GM18868 (cell line): ENCODE measurements around the gene WDR44.
"Not testable (repeated sequence)": the region's sequence is repeated elsewhere in the genome, so short reads cannot be mapped to it uniquely, and the experiment has no call there.

Experiments
- ATAC-seq: cut with Tn5 transposase; IDR thresholded peaks from one replicate; pipeline ENCODE4 v1.9.1; 2021; ENCODE audit warnings: mild to moderate bottlenecking, moderate library complexity; ENCODE audit not compliant: unreplicated experiment

The WDR44 gene

DNA sequence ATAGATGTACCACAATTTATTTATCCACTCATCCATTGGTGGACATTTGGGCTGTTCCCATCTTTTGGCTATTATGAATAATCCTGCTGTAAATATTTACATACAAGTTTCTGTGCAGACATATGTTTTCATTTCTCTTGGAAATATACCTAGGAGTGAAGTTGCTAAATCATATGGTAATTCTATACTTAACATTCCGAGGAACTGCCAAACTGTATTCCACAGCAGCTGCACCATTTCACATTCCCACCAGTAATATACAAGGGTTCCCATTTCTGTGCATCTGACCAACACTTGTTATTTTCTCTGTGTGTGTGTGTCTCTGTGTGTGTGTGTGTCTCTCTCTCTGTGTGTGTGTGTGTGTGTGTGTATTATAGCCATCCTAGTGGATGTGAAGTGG, 134.3 kb downstream of the WDR44 start:
- no peak for ATAC-seq

DNA sequence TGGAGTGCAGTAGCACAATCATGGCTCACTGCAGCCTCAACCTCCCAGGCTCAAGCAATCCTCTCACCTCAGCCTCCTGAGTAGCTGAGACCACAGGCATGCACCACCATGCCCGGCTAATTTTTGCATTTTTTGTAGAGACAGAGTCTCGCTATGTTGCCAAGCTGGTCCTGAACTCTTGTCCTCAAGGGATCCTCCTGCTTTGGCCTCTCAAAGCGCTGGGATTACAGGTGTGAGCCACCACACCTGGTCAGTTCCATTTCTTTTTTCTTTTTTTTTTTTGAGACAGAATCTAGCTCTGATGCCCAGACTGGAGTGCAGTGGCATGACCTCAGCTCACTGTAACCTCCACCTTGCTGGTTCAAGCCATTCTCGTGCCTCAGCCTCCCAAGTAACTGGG, 136.5 kb downstream of the WDR44 start:
- ATAC-seq: not testable (repeated sequence)

DNA sequence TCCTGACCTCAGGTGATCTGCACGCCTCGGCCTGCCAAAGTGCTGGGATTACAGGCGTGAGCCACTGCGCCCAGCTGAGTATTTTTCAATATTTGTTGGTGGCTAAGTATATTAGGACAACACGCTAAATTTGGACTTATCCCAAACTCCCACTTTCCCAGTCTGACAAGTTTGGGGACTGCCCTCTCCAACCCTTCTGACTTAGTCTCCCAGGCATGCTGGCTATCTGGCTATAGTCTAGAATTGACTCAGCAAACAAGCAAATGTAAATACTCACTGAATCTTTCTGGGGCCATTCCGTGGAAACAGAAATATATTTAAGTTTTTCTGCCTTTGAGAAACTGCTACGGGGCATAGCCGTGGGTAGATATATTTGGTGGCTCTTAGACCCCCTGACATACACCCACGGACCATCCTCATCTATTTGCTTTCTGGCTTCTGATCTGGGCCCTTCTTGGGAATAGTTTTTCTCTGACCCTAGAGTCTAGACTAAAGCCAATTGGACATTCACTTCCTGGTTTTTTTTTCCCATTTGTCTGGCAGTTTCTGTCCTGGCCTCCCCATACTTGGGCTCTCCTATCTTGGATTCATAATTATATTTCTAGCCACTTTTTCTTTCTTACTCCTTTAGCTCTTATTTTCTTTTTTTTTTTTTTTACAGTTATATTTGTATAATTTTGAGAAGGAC, 138.5 kb downstream of the WDR44 start:
- no peak for ATAC-seq

DNA sequence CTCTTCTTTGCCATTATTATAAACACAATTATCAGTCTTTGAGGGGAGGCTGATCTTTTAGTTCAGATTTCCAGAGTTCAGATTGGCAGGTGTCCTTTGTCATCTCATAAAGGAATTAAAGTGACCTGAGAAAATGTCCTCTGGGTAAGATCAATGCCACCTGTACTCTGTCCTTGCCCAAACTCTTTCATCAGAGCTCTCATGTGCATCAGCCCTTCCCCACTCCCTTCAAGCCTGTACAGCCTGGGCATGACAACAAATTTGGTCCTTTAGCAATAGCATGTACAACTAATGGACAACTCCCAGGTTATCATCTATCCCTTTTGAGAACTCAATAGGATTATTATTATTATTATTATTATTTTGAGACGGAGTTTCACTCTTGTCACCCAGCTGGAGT, 140.8 kb downstream of the WDR44 start:
- not testable (repeated sequence) for ATAC-seq

DNA sequence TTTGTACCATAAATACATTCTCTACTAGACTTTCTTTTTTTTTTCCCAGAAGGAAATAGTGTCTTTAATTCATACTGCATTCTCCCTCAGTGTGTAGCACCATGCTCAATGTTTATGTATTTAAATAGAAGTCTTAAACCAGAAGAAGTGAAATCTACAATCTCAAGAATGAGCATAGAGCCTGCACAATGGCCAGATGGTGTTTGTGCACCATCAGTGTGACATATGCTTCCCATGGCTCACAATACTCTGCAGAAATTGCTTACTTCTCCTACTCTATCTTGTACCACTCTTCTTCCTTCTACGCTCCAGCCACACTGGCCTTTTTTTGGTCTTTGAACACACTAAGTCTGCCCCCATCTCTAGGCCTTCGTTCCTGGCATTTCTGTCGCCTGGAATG, 147.1 kb downstream of the WDR44 start:
- ATAC-seq: no peak

DNA sequence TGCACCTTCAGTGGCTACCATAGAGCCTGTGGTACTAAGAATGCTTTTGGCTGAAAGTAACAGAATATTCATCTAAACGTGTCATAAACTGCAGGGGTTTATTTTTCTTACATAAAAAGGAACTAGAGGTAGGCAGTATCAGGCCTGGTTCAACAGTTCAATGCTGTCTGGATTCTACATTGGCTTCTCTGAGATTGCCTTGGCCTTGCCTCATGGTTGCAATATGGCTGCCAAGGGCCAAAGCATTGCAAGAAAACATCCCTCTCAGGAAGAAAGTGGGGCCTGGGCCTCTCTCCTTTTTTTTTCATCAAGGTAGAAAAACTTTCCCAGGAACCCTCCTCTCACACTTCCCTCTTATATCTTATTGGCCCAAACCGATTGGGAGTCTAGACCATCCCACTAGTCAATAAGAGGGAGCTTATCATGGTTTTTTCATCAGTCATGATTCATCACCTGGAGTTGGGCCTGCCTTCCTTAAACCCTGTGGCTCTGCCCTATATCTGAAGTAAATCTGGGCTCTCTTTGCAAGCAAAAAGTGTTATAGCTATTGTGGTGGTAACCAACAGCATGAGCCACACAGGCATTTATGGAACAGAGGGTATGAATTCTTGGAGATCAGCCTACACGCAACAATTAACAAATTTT, 147.9 kb downstream of the WDR44 start:
- ATAC-seq: no peak

DNA sequence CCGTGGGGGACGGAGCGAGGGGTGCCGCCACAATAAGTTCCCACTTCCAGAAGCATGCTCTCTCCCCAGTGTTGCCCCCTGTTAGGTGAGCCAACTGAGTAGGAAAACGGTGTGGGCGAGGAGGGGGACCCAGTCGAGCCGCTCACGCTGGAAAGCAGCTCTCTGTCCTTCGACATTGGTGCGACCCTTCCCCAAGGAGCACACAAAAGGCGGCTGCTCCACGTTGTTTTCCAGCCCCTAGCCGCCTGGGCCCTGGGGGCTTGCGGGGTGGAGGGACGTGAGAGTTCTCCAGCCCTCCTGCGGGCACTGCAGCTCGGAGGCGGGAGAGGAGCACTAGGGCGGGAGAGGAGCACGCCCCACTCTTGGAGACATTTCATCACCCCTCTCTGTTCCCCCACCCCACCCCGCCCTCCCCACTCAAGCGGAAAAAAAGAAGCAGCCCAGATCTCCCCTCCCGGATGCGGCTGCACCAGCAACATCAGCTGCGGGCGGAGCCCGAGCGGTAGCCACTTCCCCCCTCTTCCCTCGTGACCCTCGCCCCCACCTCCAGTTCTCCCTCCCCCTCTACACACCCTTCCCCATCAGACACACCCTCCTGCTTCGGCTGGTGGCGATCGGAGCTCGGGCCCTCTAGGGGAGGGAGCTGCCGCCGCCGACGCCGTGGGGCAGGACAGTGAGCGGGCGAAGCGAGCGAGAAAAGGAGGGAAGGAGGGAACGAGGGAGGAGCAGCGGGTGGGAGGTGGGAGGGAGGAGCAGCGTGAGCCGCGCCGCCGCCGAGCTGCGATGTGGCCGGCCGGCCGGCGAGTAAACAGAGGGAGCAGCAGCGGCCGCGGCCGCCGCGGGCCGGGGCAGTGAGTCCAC, 149.4 kb downstream of the WDR44 start, which contains the start of gene DOCK11:
DOCK11 (plus strand) TSS at position 755 of the 861 bp plus-strand sequence. CDS start 157 bp downstream, outside the sequence.
- peak; percentile 73 for ATAC-seq

DNA sequence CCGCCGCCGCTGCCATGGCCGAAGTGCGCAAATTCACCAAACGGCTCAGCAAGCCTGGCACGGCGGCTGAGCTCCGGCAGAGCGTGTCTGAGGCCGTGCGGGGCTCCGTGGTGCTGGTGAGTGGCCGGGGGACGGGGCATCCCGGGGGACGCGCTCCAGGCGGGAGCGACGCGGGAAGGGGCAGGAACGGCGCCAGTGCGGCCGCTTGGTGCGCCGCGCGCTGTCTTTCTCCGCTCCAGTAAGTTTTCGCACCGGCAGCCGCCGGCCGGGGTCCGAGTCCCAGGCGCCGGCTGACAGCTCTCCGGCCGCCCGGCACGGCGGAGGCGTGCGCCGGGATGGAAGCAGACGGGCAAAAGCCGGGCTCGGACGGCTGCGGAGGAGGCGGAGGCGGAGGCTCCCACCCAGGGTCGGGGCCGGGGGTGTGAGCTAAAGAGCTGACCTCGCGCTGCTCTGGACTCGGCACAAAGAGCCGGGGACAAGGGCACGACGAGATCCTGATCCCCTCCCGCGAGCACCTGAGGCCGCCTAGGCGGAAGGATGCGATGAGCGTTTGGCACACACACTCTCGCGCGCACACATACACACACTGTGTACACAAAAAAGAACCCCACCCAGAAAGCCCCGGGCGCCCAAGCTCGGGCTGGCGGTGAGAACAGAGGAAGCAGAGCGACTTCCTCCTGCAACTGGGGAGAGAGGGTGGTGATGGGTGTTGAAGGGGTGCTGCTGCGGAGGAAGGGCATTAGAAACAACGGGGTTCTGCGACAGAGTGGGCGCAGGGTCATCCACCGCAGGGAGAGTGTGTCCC, 150.3 kb downstream of the WDR44 start:
- ATAC-seq: peak; percentile 71

DNA sequence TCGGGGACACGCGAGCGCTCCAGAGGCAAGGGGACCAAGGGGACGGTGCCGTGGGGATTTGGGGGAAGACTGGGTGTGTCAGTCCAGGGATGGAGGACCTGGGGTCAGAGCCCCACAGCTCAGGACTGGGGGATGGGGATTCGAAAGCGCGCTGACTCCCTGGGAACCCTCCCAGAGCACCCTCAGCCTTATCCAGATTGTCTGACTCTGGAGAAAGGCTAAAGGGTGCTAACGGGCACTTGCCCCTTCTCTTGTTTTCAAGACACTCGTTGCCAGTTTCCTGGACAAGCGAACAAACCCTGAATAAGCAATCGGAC, 150.8 kb downstream of the WDR44 start:
- peak; percentile 3 for ATAC-seq

DNA sequence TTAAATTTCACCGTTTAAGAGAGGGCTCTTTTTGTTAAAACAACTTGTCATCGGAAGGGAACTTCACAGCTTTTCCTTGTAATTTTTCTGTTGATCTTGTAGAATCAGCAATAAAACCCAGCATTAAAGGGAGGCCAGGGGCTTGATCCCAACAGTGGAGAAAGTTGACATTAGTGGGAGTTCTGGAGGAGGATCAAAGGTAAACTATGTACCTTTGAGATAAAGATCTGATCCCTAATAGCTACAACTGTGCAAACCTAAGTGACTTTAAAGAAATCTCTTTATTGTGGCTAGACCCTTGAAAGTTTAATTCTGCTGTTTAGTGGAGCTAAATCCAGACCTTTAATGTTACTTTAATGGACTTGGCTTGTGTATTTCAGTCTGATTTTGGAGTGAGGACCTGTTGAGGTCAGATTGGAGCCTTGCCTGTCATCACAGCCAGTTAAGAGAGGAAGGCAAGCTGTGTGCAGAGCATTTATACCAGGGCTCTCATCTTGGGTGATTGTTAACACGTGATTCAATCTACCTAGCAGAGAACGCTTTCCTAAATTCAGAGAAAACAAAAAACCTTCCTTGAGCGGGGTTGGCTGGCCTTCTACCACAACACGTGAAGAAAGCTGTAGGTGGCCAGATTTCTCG, 151.4 kb downstream of the WDR44 start:
- ATAC-seq: no peak

DNA sequence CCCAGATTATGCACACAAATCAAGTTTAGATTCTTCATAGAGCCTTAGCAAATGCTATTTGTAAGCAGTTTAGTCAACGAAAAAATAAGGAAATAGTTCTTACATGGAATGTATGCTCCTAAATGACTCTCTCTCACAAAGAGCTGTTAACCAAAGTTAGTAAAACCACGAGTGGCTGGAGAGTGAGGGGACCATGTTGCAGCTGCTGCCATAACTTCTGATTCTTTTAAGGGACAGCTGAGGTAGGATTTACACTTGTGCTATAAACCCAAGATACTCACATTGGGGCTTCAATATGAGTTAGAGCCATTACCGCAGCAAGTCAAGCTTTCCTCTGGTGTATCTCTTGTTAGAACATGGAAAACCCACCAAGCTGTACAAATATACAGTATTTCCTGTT, 152.4 kb downstream of the WDR44 start:
- no peak for ATAC-seq

DNA sequence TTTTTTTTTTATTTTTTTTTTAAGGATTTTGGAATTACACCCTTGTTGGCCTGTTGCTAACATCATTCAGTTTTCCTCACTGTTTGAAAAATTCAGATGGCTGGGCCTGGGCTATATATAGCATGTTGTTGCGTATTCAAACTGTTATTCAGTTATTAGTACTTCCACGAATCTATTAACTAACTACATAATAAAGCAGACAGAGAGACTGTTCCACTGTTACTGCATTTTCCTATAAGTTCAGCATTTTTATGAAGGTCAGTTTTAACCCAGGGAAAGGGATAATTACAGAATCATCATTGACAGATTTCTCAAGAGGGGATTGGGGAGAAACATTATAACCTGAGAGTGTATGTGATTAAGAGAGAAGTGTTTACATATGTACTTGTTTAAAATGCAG, 152.8 kb downstream of the WDR44 start:
- no peak for ATAC-seq

DNA sequence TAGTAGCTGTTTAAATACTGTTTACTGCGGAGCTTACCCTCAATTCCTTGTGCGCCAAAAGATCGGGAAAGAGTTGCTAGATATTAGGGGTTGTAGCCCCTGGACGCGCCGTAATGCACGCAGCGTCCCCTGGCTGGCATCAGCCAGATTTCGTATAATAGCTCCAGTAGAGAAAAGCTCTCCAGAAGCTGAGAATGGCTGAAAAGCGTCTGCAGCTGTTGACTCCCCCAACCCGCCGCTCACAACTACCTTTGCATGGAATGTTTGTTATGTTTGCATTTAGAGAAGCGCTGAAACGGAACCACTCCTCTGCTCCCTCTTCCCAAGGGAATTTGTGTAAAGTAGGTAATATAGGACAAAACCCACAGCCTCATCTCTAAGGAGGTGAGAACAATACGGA, 153.4 kb downstream of the WDR44 start:
- ATAC-seq: no peak
